NCI-H345 treated with DMSO at 0.1 percent for 48 hours (cell line): ENCODE results near the gene RBBP5.
"Not testable (repeated sequence)": the region's sequence is repeated elsewhere in the genome, so short reads cannot be mapped to it uniquely, and the experiment has no call there.

Source experiments
- DNase-seq: peaks from one replicate; lab custom pipeline; 2025; ENCODE audit not compliant: unreplicated experiment; lab: John Stamatoyannopoulos, UW

The RBBP5 gene

GRCh38 chr1:205121660-205122488 lies at the start of gene RBBP5:
TSS of gene RBBP5 (minus strand) at chr1:205121978. CDS start at chr1:205121873, 105 bp downstream.
- DNase-seq = peak; percentile 98

GRCh38 chr1:205171369-205171768 lies 49.6 kb upstream of the RBBP5 start:
- no peak for DNase-seq

- DNase-seq = no peak
Measured at GRCh38 chr1:205170532-205171269, 48.9 kb upstream of the RBBP5 start.

- no peak for DNase-seq
Measured at GRCh38 chr1:205169248-205169647, 47.5 kb upstream of the RBBP5 start.

- no peak for DNase-seq
Measured at GRCh38 chr1:205168291-205168690, 46.5 kb upstream of the RBBP5 start.

GRCh38 chr1:205162301-205162700 lies 40.5 kb upstream of the RBBP5 start:
- DNase-seq = no peak

- no peak for DNase-seq
Measured at GRCh38 chr1:205161076-205161475, 39.3 kb upstream of the RBBP5 start.

- no peak for DNase-seq
Measured at GRCh38 chr1:205158048-205158616, 36.4 kb upstream of the RBBP5 start.

- not testable (repeated sequence) for DNase-seq
Measured at GRCh38 chr1:205155665-205156377, 34.0 kb upstream of the RBBP5 start.

- DNase-seq = no peak
Measured at GRCh38 chr1:205152505-205152904, 30.7 kb upstream of the RBBP5 start.

GRCh38 chr1:205150651-205151428 lies 29.1 kb upstream of the RBBP5 start:
- no peak for DNase-seq

- DNase-seq = no peak
Measured at GRCh38 chr1:205147191-205147835, 25.5 kb upstream of the RBBP5 start.

- DNase-seq = no peak
Measured at GRCh38 chr1:205144751-205145150, 23.0 kb upstream of the RBBP5 start.

- DNase-seq = no peak
Measured at GRCh38 chr1:205144046-205144720, 22.4 kb upstream of the RBBP5 start.

GRCh38 chr1:205142102-205142469 lies 20.3 kb upstream of the RBBP5 start:
- no peak for DNase-seq

GRCh38 chr1:205141236-205142101 lies 19.7 kb upstream of the RBBP5 start:
- DNase-seq = peak; percentile 55

- DNase-seq = no peak
Measured at GRCh38 chr1:205140113-205140512, 18.3 kb upstream of the RBBP5 start.

GRCh38 chr1:205137901-205138300 lies 16.1 kb upstream of the RBBP5 start:
- DNase-seq = no peak

GRCh38 chr1:205133287-205133686 lies 11.5 kb upstream of the RBBP5 start:
- DNase-seq = no peak
